ENCODE results near the gene ZC2HC1C.

ZC2HC1C gene

DNA sequence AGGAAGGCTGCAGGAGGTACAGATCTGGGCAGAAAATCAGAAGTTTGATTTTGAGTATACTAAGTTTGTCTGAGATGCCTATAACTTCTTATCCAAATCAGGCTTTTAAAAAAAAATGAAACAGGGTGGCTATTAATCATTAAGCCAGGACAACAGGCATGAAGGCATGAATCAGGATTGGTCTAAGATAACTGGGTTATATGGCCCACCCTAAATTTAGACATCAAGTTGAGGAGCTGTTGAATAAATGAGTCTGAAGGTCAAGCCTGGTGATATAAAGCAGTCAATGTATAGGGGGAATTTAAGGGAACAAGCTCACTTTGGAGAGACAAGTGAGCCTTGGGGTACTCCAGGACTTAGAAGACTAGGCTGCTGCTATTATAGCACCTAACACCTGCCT is 28.8 kb downstream of the ZC2HC1C start:
- DNase-seq, result no peak

DNA sequence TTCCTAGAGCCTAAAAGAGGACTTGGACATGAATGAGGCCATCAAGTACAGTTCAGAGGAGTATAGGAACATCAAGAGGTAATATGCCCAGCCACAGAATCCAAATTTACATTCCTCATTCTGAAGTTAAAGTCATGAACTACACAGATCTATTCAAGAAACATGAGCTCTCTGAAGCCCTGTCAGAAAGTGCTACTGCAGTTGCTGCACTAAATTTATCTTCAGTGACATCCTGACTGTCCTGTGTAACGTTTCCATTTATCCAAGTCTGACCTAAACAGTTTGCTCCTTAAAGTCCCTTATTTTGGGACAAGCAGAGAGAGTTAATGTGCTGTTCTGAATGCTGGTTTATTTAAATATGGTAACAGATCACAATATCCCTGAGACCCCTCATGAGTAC is 29.2 kb downstream of the ZC2HC1C start:
- DNase-seq, result no peak

DNA sequence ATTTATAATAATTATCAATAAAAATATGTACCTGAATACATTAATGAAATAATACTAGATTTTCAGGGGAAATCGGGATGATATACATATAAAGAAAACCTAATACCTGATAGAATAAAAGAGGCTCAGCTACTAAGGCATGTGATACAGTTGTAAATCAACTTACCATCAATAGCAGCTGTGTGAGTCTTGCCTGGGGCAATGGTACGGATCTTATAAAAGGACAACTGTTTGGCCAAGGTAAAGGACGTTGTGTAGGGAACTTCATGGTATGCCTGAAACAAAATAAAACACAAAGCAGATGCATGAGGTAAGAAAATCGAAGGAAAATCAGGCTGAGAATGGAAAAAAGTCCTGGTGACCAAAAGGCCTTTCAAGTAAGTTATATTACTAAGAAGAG is 32.0 kb downstream of the ZC2HC1C start:
- no peak for DNase-seq

DNA sequence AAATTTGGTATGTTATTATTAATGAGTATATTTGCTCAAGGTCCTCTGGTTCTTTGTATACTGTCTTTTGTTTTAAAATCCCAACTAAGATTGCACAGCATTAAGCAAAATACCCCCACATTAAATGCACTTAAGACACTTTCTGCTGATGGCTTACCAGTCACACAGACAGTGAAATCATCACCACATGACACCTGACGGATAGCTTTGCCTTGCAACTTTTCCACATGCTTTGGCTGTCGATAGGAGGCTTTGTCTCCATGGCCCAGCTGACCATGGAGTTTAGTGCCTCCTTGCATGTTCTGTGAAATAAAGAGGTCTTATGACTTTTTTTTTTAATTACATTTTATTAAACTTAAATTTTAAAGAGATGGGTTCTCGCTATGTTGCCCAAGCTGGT is 37.7 kb downstream of the ZC2HC1C start:
- no peak for DNase-seq

DNA sequence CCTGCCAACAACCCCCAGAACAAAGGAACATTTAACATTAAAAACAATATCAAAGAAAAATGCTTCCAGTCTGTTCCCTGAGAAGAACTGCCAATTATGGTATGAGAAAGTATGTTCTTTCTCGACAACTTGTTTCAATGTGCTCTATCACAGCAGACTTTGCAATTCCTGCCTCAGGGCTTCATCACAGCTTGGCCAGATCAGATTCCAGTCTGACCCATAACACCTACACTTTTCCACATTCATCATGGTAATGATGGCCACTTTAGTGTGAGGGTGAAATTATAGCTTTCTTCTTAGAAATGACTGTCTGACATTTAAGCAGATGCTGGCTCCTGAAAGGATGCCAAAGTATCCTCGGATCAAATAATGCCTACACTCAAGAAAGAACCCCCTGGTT is 40.4 kb downstream of the ZC2HC1C start:
- DNase-seq, result no peak

DNA sequence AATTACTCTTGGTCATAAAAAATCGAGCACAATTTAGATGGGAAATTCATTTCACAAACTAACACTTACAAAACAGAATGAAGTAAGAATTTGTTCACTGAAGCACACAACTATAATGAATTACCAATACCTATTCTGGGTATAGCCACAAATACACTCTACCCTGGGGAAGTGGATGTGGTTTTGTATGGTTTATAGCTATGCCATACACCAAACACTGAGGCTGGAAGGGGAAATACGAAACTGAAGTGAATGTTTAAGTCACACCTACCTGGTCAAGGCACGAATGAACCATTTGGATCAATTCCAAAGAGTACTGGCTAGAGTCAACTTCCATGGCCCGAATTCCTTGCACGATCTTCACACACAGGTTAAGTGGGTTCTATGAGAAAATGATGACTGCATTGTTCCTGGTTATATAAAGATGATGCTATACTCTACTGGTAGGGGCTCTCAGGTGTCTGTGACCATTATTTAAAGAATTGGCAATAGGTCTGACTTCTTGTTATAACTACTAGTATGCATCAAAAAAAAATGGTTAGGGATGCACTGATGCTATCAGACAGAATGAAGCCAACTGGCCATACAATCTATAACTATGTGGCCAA is 44.6 kb downstream of the ZC2HC1C start:
- no peak for DNase-seq

DNA sequence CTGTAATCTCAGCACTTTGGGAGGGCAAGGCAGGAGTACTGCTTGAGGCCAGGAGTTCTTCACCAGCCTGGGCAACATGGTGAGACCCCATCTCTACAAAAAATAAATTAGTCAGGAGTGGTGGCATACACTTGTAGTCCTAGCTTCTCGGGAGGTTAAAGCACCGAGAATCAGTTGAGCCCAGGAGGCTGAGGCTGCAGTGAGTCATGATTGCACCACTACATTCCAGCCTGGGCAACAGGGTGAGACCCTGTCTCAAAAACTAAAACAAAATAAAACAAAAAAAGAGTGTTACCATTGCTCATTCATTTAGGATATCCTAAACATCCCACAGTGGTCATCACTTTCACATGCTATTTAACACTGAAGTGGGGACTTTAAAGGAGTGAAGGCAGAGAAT is 49.6 kb downstream of the ZC2HC1C start:
- no peak for DNase-seq

DNA sequence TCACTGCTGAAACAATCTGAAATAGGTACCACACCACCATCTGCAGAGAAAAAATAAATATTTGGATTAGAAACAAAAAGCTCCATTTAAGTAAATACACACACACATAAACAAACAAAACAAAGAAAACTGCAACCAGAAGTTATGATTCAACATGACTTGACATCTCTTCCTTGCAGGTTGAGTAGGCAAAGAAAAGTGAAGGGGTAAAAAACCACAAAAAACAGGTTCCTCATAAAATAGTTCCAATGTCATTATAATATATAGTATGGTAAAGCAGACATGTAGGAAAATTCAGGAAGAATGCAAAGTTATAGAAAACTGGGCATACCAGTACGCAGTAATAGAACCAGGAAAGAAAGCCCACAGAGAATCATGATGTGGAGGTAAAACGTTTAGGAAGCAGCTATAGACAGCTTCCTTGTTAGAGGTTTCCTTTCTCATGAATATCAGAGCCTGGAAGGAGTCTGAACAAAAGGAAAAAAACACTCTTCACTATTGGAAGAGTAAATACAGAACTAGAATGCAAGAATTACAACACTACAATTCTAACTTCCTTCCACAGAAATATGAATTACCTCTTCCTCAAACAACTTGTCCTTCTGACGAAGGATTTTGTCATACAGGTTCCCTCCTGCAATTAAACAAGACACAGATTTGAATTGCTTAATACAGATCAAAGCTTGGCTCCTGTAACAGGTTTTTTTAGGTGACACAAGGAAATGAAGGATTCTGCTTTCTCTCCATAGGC is 51.3 kb downstream of the ZC2HC1C start:
- no peak for DNase-seq

DNA sequence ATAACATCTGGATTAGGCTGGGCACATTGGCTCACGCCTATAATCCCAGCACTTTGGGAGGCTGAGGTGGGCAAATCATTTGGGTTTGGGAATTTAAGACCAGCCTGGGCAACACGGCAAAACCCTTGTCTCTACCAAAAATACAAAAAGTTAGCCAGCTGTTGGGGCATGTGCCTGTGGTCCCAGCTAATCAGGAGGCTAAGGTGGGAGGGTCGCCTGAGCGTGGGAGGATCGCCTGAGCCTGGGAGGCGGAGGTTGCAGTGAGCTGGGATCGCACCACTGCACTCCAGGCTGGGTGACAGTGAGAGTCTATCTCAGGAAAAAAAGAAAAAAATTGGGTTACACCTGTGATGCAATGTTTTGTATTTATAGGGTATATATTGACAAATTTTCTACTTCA is 52.1 kb downstream of the ZC2HC1C start:
- DNase-seq, result no peak

DNA sequence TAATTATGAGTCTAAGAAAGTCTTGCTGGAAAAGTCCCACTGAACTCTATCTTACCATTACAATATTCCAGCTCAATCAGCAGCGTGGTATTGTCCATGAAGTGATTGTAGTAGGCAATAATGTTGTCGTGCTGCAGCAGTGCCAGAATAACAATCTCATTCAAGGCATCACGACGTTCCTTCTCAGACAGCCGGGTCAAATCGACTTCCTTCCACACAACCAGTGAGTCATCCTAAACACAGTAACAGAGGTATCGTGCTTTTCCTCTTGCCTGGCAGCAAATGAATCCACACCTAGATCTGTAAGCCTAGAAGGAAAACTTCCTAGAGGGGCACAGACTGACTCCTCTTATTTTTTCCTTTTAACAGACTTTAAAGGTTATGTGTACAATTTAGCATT is 54.5 kb downstream of the ZC2HC1C start:
- no peak for DNase-seq

DNA sequence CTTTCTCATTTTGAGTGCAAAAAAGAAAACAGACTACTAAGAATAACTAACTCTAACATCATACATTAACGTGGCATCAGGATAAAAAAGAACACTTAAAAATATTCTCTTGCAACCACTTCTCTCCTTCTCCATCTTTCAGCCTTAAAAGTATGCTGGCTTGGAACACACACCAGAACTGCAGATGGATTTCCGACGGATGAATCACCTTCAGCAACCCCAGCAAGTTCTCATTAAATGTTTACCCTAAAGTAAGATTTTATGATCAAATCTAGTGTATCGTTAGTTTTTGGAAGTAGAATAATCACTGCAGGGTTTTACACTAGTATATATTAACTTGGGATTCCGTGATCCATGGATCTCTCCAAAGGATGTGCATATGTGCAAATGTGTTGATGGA is 56.2 kb downstream of the ZC2HC1C start:
- DNase-seq, result no peak

DNA sequence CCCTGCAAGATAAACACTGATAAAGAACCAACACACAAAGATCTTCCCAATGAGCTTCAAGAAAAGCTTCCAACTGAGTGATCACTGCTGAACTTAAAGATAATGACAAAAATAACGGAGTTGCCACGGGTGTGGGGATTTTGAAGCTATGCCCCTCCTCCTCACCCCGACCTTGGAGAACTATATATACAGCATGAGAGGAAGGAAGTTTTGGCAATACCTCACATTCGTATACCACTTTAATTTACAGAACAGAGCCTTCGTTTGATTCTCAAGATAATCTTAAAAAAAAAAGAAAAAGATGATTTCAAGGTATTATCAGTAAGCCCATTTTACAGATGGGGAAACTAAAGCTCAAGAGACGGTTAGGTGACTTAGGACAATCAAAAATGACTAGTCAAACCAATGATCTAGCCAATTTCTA is 56.7 kb downstream of the ZC2HC1C start:
- no peak for DNase-seq

DNA sequence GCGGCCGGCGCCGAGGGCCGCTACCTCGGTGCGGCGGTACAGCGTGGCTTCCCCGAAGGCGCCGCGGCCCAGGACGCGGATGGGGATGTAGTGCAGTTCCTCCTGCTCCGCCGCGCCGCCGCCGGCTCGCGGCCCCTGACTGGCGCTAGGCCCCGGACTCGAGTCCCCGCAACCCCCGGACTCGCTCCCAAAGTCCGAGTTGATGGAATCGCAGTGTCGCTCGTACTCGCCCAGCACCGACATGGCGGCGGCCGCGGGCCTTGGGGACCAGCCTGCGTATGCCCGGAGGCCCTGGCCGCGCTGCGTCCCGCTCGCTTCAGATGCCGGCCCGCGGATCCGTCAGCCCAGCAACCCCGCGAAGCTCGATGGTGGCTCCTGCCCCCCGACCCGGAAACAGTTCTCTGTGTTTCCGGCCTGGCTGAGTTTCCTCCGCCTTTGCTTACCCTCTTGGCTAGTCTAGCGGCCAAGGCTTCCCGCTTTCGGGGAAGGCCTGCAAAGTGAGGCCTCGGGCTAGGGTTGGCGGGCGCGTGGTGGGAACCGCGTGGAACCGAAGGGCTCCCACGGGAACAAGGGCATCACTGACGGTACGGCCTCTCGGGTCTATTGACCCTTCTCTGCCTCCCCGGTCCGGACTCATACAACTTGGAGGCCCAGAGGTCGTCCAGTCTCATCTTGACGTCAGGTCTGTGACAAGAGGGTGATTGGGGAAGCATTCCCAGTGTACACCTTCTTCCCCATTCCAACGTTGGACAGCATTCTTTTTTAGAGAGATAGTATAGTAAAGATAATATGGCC is 57.4 kb downstream of the ZC2HC1C start, which contains the start of gene NEK9:
NEK9 (minus strand) TSS at position 370 of the 795 bp plus-strand sequence; CDS start at position 243, 127 bp downstream.
- DNase-seq, result peak; percentile 90

DNA sequence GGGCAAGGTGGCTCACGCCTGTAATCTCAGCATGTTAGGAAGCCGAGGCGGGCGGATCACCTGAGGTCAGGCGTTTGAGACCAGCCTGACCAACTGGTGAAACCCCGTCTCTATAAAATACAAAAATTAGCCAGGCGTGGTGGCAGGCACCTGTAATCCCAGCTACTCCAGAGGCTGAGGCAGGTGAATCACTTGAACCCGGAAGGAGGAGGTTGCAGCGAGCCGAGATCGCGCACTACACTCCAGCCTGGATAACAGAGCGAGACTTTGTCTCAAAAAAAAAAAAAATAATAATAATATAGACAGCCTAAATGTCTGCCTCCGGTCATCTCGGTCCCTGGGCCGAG is 58.0 kb downstream of the ZC2HC1C start:
- DNase-seq, result peak; percentile 9

DNA sequence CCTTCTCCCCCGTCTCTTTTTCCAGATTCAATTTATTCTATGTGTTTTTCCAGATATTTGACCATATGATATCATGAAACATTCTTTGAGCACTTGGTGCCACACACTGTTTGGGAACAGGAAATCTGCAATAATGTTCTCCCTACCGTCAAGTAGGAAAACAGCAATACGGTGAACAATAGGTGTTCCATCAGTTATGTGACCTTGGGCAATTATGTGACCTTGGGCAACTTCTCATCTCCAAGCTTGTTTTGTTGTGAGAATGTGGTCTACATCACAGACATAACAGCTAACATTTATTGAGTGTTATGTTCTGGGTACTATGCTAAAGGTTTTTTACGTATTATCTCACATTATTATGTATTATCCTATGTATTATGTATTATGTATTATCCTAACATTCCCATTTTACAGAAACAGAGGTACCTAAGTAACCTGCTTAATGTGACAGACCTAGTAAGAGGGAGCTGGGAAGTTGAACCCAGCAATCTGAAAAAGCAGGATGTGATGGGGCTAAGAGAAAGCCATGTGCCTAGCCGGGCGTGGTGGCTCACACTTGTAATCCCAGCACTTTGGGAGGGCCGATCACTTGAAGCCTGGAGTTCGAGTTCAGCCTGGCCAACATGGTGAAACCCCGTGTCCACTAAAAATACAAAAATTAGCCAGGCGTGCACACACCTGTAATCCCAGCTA is 58.6 kb downstream of the ZC2HC1C start:
- DNase-seq, result no peak

DNA sequence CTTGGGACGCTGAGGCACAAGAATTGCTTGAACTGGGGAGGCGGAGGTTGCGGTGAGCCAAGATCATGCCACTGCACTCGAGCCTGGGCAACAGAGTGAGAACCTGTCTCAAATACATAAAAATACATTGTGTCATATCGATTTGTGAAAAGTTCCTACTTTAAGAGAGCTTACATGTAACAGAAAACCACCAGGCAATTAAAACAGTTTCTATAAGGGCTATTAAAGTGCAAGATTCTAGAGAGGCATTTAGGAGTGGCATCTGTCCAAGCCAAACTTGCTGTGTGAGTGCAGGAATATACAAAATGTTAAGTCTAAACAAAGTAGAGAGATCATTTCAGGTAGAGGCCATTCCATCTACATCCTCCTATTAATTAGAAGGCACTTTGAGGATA is 59.2 kb downstream of the ZC2HC1C start:
- DNase-seq, result no peak
